ENCODE measurements around the gene ATG101.

ATG101 gene

GRCh38 chr12:52042706-52043385 lies 26.9 kb upstream of the ATG101 start:
- FAIRE-seq = no peak

- FAIRE-seq = no peak
These were observed 26.2 kb upstream of the ATG101 start for GRCh38 chr12:52043386-52044212.

DNA sequence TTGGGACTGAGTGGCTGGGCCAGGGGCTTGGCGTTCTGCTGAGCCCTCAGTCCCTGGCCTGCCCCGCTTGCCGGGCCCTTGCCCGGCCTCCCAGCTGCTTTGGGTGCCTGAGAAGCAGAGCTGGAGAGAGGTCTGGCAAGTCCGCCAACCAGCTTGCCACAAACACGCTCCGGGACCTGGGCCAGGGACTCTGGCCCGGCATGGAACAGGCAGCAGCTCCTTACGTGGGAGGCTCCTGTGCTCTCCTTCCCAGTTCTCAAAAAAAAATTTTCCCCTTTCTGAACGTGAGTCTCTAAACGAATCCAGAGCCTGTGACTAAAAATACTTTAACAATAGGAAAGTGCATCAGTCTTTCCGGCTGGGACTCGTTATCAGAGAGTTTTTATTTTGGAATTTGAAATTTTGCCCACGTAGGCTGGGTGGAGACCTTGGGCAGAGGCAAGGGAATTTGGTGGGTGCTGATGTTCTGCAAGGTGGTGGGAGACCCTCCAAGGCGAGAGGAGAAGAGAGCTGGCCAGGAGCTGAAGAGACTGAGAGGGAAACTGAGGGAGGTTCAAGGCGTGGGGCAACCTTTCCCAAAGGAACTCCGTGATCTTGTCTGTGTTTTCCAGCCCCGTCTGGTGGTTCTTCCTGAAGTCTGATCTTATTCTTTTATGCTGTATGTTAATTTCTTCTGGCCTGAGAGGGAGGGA lies 25.3 kb upstream of the ATG101 start:
- no peak for FAIRE-seq

GRCh38 chr12:52045794-52046199 lies 24.0 kb upstream of the ATG101 start:
- no peak for FAIRE-seq

- no peak for FAIRE-seq
These were observed 22.9 kb upstream of the ATG101 start for GRCh38 chr12:52046859-52047258.

GRCh38 chr12:52049286-52049685 lies 20.5 kb upstream of the ATG101 start:
- no peak for FAIRE-seq

DNA sequence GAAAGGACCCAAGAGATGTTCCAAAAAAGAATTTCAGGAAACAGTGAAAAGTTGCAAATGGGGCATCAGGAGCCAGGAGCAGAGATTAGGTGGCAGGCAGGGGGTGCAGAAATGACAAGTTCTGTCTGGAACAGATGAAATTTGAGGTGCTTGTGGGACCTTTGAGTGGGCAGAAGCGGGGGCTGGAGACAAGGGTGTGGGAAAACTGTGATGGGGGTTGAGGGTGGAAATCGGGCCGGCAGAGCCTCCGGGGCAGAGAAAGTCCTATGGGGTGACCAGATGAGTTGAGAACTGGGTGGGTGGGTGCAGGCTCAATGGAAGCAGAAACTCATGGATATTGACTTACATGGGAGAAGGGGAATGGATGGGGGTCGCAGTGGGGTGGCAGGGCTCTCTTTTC lies 20.1 kb upstream of the ATG101 start:
- no peak for FAIRE-seq

DNA sequence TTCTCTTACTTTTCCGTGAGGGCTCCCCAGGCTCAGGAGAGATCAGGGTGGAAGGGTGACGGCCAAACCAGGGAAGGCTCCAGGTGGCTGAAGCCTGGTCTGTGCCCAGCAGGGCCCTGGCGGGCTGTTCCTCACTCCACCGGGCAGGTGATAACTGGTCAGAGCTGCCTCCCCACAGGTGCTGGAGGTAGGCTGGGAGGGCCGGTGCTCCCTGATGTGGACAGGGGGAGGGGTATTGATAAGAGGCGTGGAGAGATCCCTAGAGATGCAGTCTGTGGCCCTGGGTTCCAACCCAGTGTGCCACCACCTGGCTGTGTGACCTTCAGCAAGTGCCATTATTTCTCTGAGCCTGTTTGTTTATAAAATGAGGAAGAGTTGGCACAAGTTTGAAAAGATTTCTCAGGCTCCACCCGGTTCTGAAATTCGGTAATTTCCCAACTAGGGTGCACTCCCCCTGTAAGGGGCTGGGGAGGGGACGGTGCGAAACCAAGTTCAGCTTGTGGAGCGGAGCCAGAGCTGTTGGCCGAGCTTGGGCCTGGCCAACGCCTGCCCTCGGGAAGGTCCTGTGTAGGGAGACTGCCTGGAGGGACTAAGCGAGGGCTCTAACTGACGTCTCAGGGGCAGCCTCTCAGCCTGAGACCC lies 19.5 kb upstream of the ATG101 start:
- no peak for FAIRE-seq

DNA sequence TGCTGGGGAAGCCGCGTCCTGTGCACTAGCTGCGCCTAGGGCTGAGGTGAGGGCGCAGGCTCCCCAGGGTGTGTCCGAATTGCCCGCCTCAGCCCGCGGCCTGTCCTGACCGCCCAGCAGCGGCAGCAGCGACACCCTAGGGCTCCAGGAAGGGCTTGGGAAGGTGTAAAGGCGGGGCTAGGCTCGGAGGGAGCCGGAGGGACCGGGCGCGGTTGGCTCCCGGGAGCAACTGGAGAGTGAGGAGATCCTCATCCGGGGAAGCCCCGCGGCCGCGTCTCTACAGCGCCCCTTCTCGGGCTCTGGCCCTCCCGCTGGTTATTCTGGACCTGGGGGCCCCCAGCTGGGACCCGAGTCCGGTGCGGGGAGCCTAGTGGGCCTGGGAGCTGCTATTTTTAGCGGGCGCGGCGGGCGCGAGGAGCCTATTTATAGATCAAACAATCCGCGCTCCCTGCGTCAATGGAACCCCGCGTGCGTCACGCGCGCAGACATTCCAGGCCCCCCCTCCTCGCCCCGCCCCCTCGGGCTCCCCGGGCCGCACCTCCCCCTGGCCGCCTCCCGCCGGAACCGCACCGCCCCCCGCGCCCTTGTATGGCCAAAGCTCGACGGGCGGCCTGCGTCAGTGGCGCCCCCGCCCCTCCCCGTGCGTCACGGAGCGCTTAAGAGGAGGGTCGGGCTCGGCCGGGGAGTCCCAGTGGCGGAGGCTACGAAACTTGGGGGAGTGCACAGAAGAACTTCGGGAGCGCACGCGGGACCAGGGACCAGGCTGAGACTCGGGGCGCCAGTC lies 18.8 kb upstream of the ATG101 start, which contains the start of gene NR4A1:
TSS of gene NR4A1 (plus strand) at position 685 of the 784 bp plus-strand sequence. CDS start 2,887 bp downstream, outside the sequence.
- FAIRE-seq = no peak

GRCh38 chr12:52052468-52053186 lies 17.2 kb upstream of the ATG101 start:
- FAIRE-seq = no peak

DNA sequence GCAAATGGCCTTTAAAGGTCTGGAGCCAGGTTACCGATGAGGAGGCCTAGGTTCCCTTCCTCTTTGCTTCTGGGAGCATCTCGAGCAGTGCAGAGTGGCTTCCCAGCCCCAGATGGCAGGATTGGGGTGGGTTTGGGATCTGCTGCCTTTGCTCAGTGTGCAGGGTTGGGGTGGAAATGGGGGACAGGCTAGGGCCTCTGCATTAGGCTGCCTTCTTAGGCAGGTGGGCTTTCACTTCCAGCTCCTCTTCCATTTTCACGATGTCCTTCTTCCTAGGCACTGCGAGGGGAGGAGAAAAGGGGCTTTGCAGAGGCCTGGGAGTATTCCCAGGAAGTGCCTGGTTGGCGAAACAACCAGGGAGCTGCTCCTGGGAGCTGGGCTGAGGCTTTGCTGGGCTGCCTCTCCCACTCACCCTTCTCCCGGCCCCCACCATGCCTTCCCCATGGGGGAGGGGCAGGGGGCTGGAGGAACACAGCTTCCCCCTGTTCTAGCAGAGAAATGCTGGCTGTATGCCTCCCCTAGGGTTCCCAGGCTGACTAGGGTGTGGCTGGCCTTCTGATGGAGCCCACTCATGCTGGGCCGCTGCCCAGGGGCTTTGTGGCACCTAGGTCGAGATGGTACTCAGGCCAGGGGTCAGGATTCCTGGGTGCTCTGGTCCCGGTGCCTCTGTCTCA lies 16.1 kb upstream of the ATG101 start:
- FAIRE-seq = no peak

DNA sequence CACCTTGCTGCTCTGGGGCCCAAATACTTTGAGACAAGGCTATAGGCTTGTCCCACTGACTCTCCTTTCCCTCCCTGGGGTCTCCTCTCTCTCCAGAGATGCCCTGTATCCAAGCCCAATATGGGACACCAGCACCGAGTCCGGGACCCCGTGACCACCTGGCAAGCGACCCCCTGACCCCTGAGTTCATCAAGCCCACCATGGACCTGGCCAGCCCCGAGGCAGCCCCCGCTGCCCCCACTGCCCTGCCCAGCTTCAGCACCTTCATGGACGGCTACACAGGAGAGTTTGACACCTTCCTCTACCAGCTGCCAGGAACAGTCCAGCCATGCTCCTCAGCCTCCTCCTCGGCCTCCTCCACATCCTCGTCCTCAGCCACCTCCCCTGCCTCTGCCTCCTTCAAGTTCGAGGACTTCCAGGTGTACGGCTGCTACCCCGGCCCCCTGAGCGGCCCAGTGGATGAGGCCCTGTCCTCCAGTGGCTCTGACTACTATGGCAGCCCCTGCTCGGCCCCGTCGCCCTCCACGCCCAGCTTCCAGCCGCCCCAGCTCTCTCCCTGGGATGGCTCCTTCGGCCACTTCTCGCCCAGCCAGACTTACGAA lies 15.4 kb upstream of the ATG101 start:
- no peak for FAIRE-seq

- no peak for FAIRE-seq
These were observed 14.7 kb upstream of the ATG101 start for GRCh38 chr12:52054833-52055730.

DNA sequence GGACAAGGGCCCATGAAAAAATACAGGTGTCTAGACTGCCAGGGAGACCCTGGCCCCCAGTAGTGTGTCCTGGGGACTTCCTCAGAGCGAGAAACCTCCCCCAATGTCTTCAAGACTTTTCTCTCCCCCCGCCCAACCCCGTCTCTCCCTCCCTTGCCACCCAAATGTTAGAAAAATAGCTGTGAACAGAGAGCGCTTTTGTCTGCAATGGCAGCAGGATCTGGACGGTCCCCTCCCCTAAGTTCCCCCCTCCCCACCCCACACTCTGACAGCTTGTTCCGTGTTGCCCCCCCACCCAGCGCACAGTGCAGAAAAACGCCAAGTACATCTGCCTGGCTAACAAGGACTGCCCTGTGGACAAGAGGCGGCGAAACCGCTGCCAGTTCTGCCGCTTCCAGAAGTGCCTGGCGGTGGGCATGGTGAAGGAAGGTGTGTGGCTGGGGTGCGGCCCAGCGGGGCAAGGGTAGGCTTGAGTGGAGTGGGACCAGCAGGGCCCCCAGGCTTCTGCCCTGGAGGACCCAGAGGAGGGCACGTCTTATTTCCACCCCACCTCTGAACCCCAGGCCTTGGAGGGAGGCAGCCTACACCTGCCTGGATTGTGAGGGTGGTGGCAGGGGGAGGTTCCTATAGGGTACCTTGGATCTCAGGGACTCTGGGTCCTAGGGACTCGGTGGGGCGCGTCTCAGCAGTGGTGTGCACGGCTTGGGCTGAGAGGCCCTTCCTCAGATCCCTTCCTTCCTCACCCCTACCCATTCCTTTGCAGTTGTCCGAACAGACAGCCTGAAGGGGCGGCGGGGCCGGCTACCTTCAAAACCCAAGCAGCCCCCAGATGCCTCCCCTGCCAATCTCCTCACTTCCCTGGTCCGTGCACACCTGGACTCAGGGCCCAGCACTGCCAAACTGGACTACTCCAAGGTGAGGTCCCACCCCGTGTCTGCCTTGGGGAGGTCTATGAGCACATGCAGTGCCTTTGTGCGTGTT lies 13.8 kb upstream of the ATG101 start:
- FAIRE-seq = no peak

- FAIRE-seq = no peak
These were observed 12.8 kb upstream of the ATG101 start for GRCh38 chr12:52056801-52057637.

- FAIRE-seq = no peak
These were observed 11.9 kb upstream of the ATG101 start for GRCh38 chr12:52057638-52058576.

Measured in endometrium (tissue), 2 donors.